ENCODE measurements around the gene MACROH2A2.
"Not testable (repeated sequence)": the region's sequence is repeated elsewhere in the genome, so short reads cannot be mapped to it uniquely, and the experiment has no call there.

Gene MACROH2A2

GRCh38 chr10:70068925-70069324 is 16.3 kb downstream of the MACROH2A2 start:
- DNase-seq, result no peak

GRCh38 chr10:70069346-70069745 is 16.7 kb downstream of the MACROH2A2 start:
- DNase-seq, result no peak

- DNase-seq, result no peak
These were observed 18.2 kb downstream of the MACROH2A2 start for GRCh38 chr10:70070834-70071233.

- DNase-seq, result no peak
These were observed 21.5 kb downstream of the MACROH2A2 start for GRCh38 chr10:70074165-70074564.

- no peak for DNase-seq
These were observed 22.3 kb downstream of the MACROH2A2 start for GRCh38 chr10:70074971-70075370.

GRCh38 chr10:70078329-70078728 is 25.7 kb downstream of the MACROH2A2 start:
- no peak for DNase-seq

GRCh38 chr10:70078937-70079336 is 26.3 kb downstream of the MACROH2A2 start:
- no peak for DNase-seq

- not testable (repeated sequence) for DNase-seq
These were observed 28.1 kb downstream of the MACROH2A2 start for GRCh38 chr10:70080789-70081188.

GRCh38 chr10:70084189-70084588 is 31.5 kb downstream of the MACROH2A2 start:
- no peak for DNase-seq

GRCh38 chr10:70085975-70086613 is 33.4 kb downstream of the MACROH2A2 start:
- DNase-seq, result no peak

- no peak for DNase-seq
These were observed 35.1 kb downstream of the MACROH2A2 start for GRCh38 chr10:70087616-70088307.

- DNase-seq, result no peak
These were observed 35.7 kb downstream of the MACROH2A2 start for GRCh38 chr10:70088308-70088698.

- no peak for DNase-seq
These were observed 37.4 kb downstream of the MACROH2A2 start for GRCh38 chr10:70090013-70090412.

- DNase-seq, result no peak
These were observed 38.3 kb downstream of the MACROH2A2 start for GRCh38 chr10:70090951-70091350.

- no peak for DNase-seq
These were observed 39.7 kb downstream of the MACROH2A2 start for GRCh38 chr10:70092389-70092718.

- no peak for DNase-seq
These were observed 40.8 kb downstream of the MACROH2A2 start for GRCh38 chr10:70093335-70093944.

GRCh38 chr10:70094250-70094649 is 41.6 kb downstream of the MACROH2A2 start:
- DNase-seq, result no peak

- DNase-seq, result no peak
These were observed 43.5 kb downstream of the MACROH2A2 start for GRCh38 chr10:70096016-70096704.

GRCh38 chr10:70096705-70097420 is 44.2 kb downstream of the MACROH2A2 start:
- no peak for DNase-seq

- DNase-seq, result no peak
These were observed 44.8 kb downstream of the MACROH2A2 start for GRCh38 chr10:70097459-70097858.

GRCh38 chr10:70098271-70098670 is 45.6 kb downstream of the MACROH2A2 start:
- DNase-seq, result no peak

- not testable (repeated sequence) for DNase-seq
These were observed 48.5 kb downstream of the MACROH2A2 start for GRCh38 chr10:70101068-70101562.

- no peak for DNase-seq
These were observed 49.0 kb downstream of the MACROH2A2 start for GRCh38 chr10:70101668-70102067.

Data from left hindlimb (tissue), 1 donor.